HepG2 (cell line): ENCODE results near the gene TBC1D5. TPM values are rescaled to one million over a fixed set of nuclear protein-coding genes. Genes with fewer than 3 reads are reported as not detected.

Experiments used
- ATAC-seq: fragments of 200-7000 bp; cut with Tn5 transposase; 3 replicates; pipeline ENCODE4 v1.9.1; 2020; ENCODE audit warnings: mild to moderate bottlenecking, moderate library complexity
- BruUV-seq: library from RNA; stranded (reverse); fragments of 400-500 nt; replicated peaks from 2 replicates; lab custom pipeline; 2021; lab: Mats Ljungman, UMichigan
- CTCF ChIA-PET: fragments of 300-600 bp; formaldehyde crosslinking; extraction: SDS; loops from one replicate; lab custom pipeline; 2021; ENCODE audit warnings: low total read pairs, inconsistent platforms, low intra/inter-chr PET ratio; lab: Yijun Ruan, JAX
- POLR2A ChIA-PET: fragments of 350-600 bp; sonication (Branson Sonifier 250); formaldehyde crosslinking; loops from one replicate; lab custom pipeline; 2020; ENCODE audit warnings: antibody characterized with exemption, inconsistent platforms; lab: Yijun Ruan, JAX
- DNase-seq: peaks from one replicate; pipeline ENCODE4 v3.0.0-alpha.2; 2015; ENCODE audit warnings: low spot score
- FAIRE-seq: peaks from 3 replicates; lab custom pipeline; 2011; peaks lifted over from hg19 to GRCh38; lab: Jason Lieb, UNC
- H2AFZ ChIP-seq: one replicate; pipeline ENCODE4 v1.6.1; 2011; ENCODE audit warnings: low read length, inconsistent platforms
- H3K27ac ChIP-seq: fragments of 300-600 bp; 3 replicates; pipeline ENCODE4 v1.8.0; 2011; ENCODE audit warnings: mixed run types, mild to moderate bottlenecking, mixed read lengths, low read length, inconsistent platforms; ENCODE audit not compliant: insufficient read depth; ENCODE audit errors: extremely low read length
- H3K27me3 ChIP-seq, 2 experiments: fragments of 200-600 bp in 1 of 2; 2 replicates in 1 of 2; 3 replicates in 1 of 2; pipeline versions ENCODE4 v1.6.0 to v1.8.0; 2011; ENCODE audit warnings: low read length in 2 of 2, mild to moderate bottlenecking in 2 of 2, moderate library complexity in 2 of 2, inconsistent platforms in 1 of 2; ENCODE audit not compliant: insufficient read depth in 2 of 2, control insufficient read depth in 1 of 2
- H3K36me3 ChIP-seq, 2 experiments: fragments of 200-600 bp in 1 of 2; replicated peaks in 1 of 2; 2 replicates in 1 of 2; 3 replicates in 1 of 2; pipeline versions ENCODE4 v1.5.1 to v1.8.0; 2011; ENCODE audit warnings: low read length in 2 of 2, inconsistent platforms in 1 of 2; ENCODE audit not compliant: insufficient read depth in 2 of 2, control insufficient read depth in 1 of 2
- H3K4me1 ChIP-seq: 2 replicates; pipeline ENCODE4 v1.5.1; 2012; ENCODE audit warnings: low read length, inconsistent platforms; ENCODE audit not compliant: insufficient read depth
- H3K4me2 ChIP-seq: 2 replicates; pipeline ENCODE4 v1.6.0; 2011; ENCODE audit warnings: low read depth, low read length, inconsistent platforms
- H3K4me3 ChIP-seq, 3 experiments: fragments of 200-600 bp in 1 of 3; sonication (generic), shearing (Covaris generic) in 1 of 3; replicated peaks in 1 of 3; 2 replicates each; pipeline ENCODE4 v1.5.1; 2011 to 2016; ENCODE audit warnings: low read length in 3 of 3, inconsistent platforms in 2 of 3, low read depth in 2 of 3, mild to moderate bottlenecking in 2 of 3, control low read depth in 1 of 3, mixed read lengths in 1 of 3; ENCODE audit not compliant: insufficient read depth in 1 of 3
- H3K79me2 ChIP-seq: one replicate; pipeline ENCODE4 v1.6.1; 2011; ENCODE audit warnings: low read length, inconsistent platforms; ENCODE audit not compliant: insufficient read depth
- H3K9ac ChIP-seq: 2 replicates; pipeline ENCODE4 v1.6.0; 2011; ENCODE audit warnings: mild to moderate bottlenecking, low read depth, low read length, inconsistent platforms; ENCODE audit not compliant: insufficient read depth
- H3K9me3 ChIP-seq: 2 replicates; pipeline ENCODE4 v1.5.1; 2012; ENCODE audit warnings: mild to moderate bottlenecking, low read length
- H4K20me1 ChIP-seq: 2 replicates; pipeline ENCODE4 v1.6.0; 2011; ENCODE audit warnings: inconsistent platforms, mild to moderate bottlenecking, low read length, moderate library complexity; ENCODE audit not compliant: insufficient read depth
- DR1 ChIP-seq: sonication (generic); formaldehyde crosslinking; IDR thresholded peaks from 2 replicates; pipeline ENCODE4 v1.8.0; 2021; ENCODE audit warnings: mild to moderate bottlenecking, missing genetic modification reagents, inconsistent platforms
- ELF4 ChIP-seq: sonication (generic); formaldehyde crosslinking; IDR thresholded peaks from 2 replicates; pipeline ENCODE4 v1.5.0; 2020; ENCODE audit warnings: missing genetic modification reagents, mild to moderate bottlenecking, moderate library complexity, borderline replicate concordance
- LBX2 ChIP-seq: sonication (generic); formaldehyde crosslinking; IDR thresholded peaks from 2 replicates; pipeline ENCODE4 v1.5.0; 2020; ENCODE audit warnings: missing genetic modification reagents, mild to moderate bottlenecking, borderline replicate concordance
- SMAD1 ChIP-seq: sonication (generic); formaldehyde crosslinking; IDR thresholded peaks from 2 replicates; pipeline ENCODE4 v1.4.0; 2020; ENCODE audit warnings: missing genetic modification reagents, low read depth, mild to moderate bottlenecking, borderline replicate concordance
- TFE3 ChIP-seq: IDR thresholded peaks from 2 replicates; pipeline ENCODE4 v1.6.1; 2016
- ZFP36 ChIP-seq: fragments of 150-350 bp; IDR thresholded peaks from 2 replicates; pipeline ENCODE4 v1.6.1; 2018; ENCODE audit warnings: borderline replicate concordance, low read length, low read depth; ENCODE audit not compliant: partially characterized antibody
- ZFP37 ChIP-seq: sonication (generic); formaldehyde crosslinking; IDR thresholded peaks from 2 replicates; pipeline ENCODE4 v1.4.0; 2020; ENCODE audit warnings: missing genetic modification reagents, borderline replicate concordance
- ZSCAN31 ChIP-seq: sonication (generic); formaldehyde crosslinking; IDR thresholded peaks from 2 replicates; pipeline ENCODE4 v1.5.0; 2020; ENCODE audit warnings: low read depth, mild to moderate bottlenecking, missing genetic modification reagents
- WGBS: methylation state at CpG from one replicate; pipeline ENCODE4 v1.1.6; 2017; ENCODE audit warnings: low lambda C conversion rate; 5-methylcytosine and 5-hydroxymethylcytosine counted together
- in situ Hi-C: cut with HindIII; loops from 2 replicates; pipeline ENCODE4 v1.10.0; 2017; ENCODE audit warnings: low pct_unique_long_range_greater_than_20kb; ENCODE audit not compliant: extremely low pct_ligation_motif_present
- intact Hi-C: fragments of 100-400 bp; cut with micrococcal nuclease; formaldehyde crosslinking; loops from one replicate; pipeline ENCODE4 v1.10.0; 2022; ENCODE audit not compliant: unreplicated experiment
- polyA plus RNA-seq, 8 experiments: library from polyadenylated mRNA; depleted of rRNA in 3 of 8; stranded (reverse) in 7 of 8; unstranded in 1 of 8; fragments of >200 nt; fragmentation: Illumina TruSeq in 4 of 8; extraction: Trizol in 4 of 8; gene quantifications; 2 replicates each; pipeline versions ENCODE4 v1.2.1 to v1.2.3, GENCODE V29; 2011 to 2016; ENCODE audit warnings: low read depth in 4 of 8, missing spikeins in 1 of 8, mixed read lengths in 1 of 8; ENCODE audit not compliant: insufficient read depth in 1 of 8
- total RNA-seq, 5 experiments: library from RNA; depleted of rRNA; stranded (reverse); fragments of >200 nt; fragmentation: Illumina TruSeq; extraction: Trizol; gene quantifications; 2 replicates each; pipeline ENCODE4 v1.2.3, GENCODE V29; 2016; ENCODE audit warnings: low read depth in 1 of 5
- TF ChIP-seq, protein P1 (sequence below): sonication (generic); formaldehyde crosslinking; IDR thresholded peaks from 2 replicates; pipeline ENCODE4 v1.4.0; 2020; ENCODE audit warnings: mild to moderate bottlenecking, missing genetic modification reagents

TBC1D5 gene
- total and polyA plus RNA-seq, 2 of the 13 experiments (the other 11 are each of a cell fraction or from before 2014, with no cell fraction given), result 19.2 to 33.3 TPM

DNA sequence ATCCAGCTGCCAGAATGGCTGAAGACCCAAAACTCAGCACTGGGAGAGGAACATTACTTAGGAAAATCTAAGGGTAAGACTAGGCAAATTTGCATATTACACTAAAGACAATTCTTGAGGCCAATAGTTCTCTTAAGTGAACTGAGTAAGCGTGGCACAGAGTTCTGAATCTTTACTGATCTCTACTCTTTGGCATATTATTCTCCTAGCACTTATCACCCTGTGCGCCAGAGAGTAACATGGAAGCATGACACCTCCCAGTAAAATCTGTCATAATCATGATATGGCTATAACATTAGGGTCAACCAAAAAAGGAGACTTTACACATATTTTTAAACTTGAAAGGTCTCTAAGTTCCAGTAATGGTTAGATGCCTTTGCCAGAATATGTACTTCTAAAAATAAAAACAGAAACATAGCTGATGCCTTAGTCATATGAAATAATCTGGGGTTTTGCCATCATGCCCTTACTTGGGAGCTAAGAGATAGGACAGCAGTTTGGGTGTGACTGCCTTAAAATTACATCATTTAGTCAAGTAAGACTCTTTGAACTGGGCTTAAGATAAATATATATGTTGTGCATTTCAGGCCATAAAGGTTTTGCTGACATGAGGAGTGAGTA lies 567.1 kb downstream of the TBC1D5 start:
- Histone ChIP-seq H3K4me2 (no peak overlapping the region), H3K27me3 (no peaks in the 10 kb centered on the region), H3K4me1 (no peaks in the 10 kb centered on the region), H3K27ac (no peak overlapping the region), H4K20me1 (no peaks in the 10 kb centered on the region), H2AFZ (no peak overlapping the region), H3K36me3 (peaks cover 0 to 2% of the 10 kb centered on the region in 2 experiments; a peak in 3 of 5 replicates), H3K4me3 (no peak overlapping the region), H3K79me2 (no peaks in the 10 kb centered on the region), H3K9me3 (no peaks in the 10 kb centered on the region), H3K9ac (no peak overlapping the region)
- ChIA-PET POLR2A (no interaction called here), CTCF (no interaction called here)
- 100% methylated on average over 2 of the region's 2 CpGs for WGBS
- FAIRE-seq, result no peak
- no peak for DNase-seq
- TF ChIP-seq LBX2 (CRISPR knock-in tag) (no peak), ZFP36 (no peak), TFE3 (CRISPR knock-in tag) (no peak)
- intact Hi-C loops, result no loop called here
- no TSS peak for BruUV-seq
- in situ Hi-C loops, result no loop called here
- ATAC-seq, result no peak

- intact Hi-C loops (no loop called here), in situ Hi-C loops (no loop called here)
- no peak for ATAC-seq
- Histone ChIP-seq H2AFZ (no peak overlapping the region), H3K36me3 (peaks cover 12 to 36% of the 10 kb centered on the region in 2 experiments; a peak in 4 of 5 replicates), H4K20me1 (no peaks in the 10 kb centered on the region), H3K79me2 (no peaks in the 10 kb centered on the region), H3K9me3 (no peaks in the 10 kb centered on the region), H3K4me3 (no peak overlapping the region), H3K9ac (no peak overlapping the region), H3K4me2 (no peak overlapping the region), H3K4me1 (no peaks in the 10 kb centered on the region), H3K27me3 (no peaks in the 10 kb centered on the region), H3K27ac (no peak overlapping the region)
- BruUV-seq, result no TSS peak
- POLR2A ChIA-PET, result no interaction called here
- CTCF ChIA-PET, result no interaction called here
- no peak for DNase-seq
- 99% methylated on average over 5 of the region's 7 CpGs for WGBS
- TF ChIP-seq ZFP37 (no peak), SMAD1 (CRISPR knock-in tag) (no peak), ZSCAN31 (CRISPR knock-in tag) (no peak), ELF4 (no peak), DR1 (CRISPR knock-in tag) (no peak)
- TF ChIP-seq, protein P1, sequence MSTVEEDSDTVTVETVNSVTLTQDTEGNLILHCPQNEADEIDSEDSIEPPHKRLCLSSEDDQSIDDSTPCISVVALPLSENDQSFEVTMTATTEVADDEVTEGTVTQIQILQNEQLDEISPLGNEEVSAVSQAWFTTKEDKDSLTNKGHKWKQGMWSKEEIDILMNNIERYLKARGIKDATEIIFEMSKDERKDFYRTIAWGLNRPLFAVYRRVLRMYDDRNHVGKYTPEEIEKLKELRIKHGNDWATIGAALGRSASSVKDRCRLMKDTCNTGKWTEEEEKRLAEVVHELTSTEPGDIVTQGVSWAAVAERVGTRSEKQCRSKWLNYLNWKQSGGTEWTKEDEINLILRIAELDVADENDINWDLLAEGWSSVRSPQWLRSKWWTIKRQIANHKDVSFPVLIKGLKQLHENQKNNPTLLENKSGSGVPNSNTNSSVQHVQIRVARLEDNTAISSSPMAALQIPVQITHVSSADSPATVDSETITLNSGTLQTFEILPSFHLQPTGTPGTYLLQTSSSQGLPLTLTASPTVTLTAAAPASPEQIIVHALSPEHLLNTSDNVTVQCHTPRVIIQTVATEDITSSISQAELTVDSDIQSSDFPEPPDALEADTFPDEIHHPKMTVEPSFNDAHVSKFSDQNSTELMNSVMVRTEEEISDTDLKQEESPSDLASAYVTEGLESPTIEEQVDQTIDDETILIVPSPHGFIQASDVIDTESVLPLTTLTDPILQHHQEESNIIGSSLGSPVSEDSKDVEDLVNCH (CRISPR knock-in tag), result no peak
- no peak for FAIRE-seq
These were observed 576.1 kb downstream of the TBC1D5 start for GRCh38 chr3:17166369-17166768.
